Measurements from ENCODE around the gene TTYH2.

GRCh38 chr17:74187761-74188160, 25.6 kb upstream of the TTYH2 start:
- TF ChIP-seq POLR2A (IDR thresholded peaks at IDR 0.05; ENCODE audit: extremely low read depth, insufficient read length) (no peak), CTCF (IDR thresholded peaks at IDR 0.05; ENCODE audit: low read depth, low read length) (no peak), MYC (IDR thresholded peaks at IDR 0.05; ENCODE audit: low read depth, low read length) (no peak), MAX (IDR thresholded peaks at IDR 0.05; ENCODE audit: low read depth, low read length) (no peak)

Data from NB4 (cell line).